ENCODE data around the gene SLC13A3. TPM values are rescaled to one million over a fixed set of nuclear protein-coding genes. Genes with fewer than 3 reads are reported as not detected.

Gene SLC13A3
- total RNA-seq, 2 donors from 2014 or later: 0.08 to 0.25 TPM

DNA sequence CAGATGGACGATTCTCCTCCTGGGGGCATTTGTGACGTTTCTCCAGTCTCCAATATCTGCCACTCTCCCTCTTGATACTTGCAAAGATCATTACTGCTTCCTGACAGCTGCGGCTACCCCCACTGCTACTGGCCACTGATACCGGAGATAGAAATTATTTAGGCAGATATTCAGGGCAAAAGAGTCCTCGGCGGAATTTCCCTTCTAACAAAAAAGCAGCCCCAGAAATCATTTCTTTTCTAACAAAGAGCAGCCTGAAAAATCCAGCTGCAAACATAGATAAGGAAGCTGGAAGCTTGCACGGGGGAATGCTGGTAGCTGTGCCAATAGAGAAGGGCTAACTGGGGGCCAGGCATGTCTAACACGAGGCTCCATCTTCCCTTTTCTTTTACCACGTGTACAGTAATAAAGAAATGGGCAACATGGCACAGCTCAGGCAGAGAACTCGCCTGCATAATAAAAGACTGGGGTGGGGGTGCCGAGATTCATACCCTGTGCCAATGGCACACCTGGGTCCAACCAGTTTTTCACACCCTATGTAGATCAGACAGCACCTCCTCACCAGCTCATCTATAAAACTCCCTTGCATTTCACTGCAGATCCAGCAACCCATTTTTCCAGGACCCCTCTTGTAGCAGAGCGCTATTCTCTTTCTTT lies 31.9 kb upstream of the SLC13A3 start:
- no peak overlapping the region for H3K4me3 ChIP-seq
- intact Hi-C loops (cut with DNase I): loop anchor here (5.0 to 10.0 kb wide), 2 partner anchors 118 to 161 kb away; no protein-coding TSS in a partner anchor
- H3K9ac ChIP-seq (ENCODE audit: low read depth in 2 of 2, low read length in 2 of 2): no peak overlapping the region

DNA sequence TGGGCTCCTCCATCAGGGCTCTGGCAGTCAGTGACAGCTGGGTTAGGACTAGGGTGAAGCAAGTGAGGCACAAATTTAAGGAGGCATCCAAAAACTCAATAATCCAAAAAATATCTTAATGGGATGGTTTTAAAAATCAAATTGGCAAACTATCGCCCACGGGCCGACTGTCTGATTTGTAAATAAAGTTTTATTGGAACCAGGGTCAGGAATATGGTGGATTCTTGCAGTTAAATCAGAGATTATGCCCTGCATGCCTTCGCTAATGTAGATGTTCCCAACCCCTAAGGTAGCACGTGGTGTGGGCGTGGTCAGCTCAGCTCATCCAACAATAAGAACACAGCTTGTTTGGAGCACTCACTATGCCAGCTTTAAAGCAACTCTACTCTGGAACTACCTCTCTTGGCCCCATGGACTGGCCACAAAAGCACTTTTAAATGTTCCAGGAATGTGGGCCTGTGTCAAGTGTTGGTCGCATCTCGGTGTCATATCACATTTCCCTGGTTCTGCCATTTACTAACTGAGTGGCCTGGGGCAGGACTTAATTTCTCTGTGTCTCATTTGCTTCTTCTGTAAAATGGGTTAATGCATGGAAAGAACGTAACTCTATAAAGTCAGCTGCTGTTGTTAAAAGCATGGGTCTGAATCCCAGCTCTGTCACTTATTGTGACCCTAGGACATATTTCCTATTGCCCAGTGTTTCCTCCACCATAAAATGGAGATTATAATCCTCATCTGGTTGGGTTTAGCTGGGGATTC lies 31.0 kb upstream of the SLC13A3 start:
- TF ChIP-seq, protein P1, sequence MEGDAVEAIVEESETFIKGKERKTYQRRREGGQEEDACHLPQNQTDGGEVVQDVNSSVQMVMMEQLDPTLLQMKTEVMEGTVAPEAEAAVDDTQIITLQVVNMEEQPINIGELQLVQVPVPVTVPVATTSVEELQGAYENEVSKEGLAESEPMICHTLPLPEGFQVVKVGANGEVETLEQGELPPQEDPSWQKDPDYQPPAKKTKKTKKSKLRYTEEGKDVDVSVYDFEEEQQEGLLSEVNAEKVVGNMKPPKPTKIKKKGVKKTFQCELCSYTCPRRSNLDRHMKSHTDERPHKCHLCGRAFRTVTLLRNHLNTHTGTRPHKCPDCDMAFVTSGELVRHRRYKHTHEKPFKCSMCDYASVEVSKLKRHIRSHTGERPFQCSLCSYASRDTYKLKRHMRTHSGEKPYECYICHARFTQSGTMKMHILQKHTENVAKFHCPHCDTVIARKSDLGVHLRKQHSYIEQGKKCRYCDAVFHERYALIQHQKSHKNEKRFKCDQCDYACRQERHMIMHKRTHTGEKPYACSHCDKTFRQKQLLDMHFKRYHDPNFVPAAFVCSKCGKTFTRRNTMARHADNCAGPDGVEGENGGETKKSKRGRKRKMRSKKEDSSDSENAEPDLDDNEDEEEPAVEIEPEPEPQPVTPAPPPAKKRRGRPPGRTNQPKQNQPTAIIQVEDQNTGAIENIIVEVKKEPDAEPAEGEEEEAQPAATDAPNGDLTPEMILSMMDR (IDR thresholded peaks at IDR 0.05): no peak
- Histone ChIP-seq H3K9ac (ENCODE audit: low read depth in 2 of 2, low read length in 2 of 2) (no peak overlapping the region), H3K9me3 (no peaks in the 10 kb centered on the region), H3K4me1 (no peaks in the 10 kb centered on the region), H3K27me3 (no peaks in the 10 kb centered on the region), H3K27ac (no peak overlapping the region), H3K4me3 (no peak overlapping the region), H3K36me3 (no peaks in the 10 kb centered on the region)
- intact Hi-C loops (cut with DNase I): loop anchor here (5.0 to 10.0 kb wide), 2 partner anchors 117 to 160 kb away; no protein-coding TSS in a partner anchor
- no peak for DNase-seq

More for the DNA sequence above, 31.9 kb upstream of the SLC13A3 start:
- no peak overlapping the region for H3K27ac ChIP-seq
- DNase-seq: no peak
- no peaks in the 10 kb centered on the region for H3K9me3 ChIP-seq
- H3K27me3 ChIP-seq: no peaks in the 10 kb centered on the region
- peaks cover 7% of the 10 kb centered on the region for H3K4me1 ChIP-seq
- TF ChIP-seq, protein P1 (IDR thresholded peaks at IDR 0.05): no peak
- no peaks in the 10 kb centered on the region for H3K36me3 ChIP-seq

DNA sequence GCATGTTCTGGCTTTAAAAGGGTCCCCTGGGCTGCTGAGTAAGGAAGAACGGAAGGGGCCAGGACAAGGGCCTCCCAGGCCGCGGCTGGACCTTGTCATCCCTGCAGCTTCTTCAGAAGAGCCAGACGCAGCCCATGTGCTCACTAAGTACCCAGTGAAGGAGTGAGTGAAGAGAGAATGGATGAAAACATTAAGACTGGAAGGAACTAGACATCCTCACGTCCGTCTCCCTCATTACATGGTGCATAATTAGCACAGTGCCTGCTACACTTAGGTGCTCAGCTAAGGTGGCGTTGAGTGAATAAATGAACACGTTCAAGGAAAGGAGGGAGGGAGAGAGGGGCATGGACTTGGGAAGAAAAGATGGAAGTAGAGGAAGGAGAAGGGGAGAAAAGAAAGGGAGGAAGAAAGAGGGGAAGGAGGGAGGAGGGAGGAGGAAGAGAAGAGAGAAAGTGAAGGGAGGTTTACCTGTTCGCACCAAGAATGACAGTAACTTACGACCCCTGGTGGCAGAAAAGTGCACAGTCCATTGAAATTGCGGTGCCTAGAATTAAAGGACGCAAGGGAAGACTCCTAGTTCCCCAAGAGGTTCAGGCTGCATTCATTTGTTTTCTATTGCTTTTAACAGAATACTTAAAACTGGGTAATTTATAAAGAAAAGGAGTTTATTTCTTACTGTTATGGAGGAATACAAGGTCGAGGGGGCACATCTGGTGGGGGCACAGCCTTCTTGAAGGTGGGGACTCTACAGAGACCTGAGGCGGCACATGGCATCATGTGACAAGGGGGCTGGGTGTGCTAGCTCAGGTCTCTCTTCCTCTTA lies 30.0 kb upstream of the SLC13A3 start:
- DNase-seq: peak; percentile 79
- Histone ChIP-seq H3K9me3 (no peaks in the 10 kb centered on the region), H3K36me3 (no peaks in the 10 kb centered on the region), H3K9ac (ENCODE audit: low read depth in 2 of 2, low read length in 2 of 2) (no peak overlapping the region), H3K27me3 (no peaks in the 10 kb centered on the region), H3K27ac (no peak overlapping the region), H3K4me1 (no peaks in the 10 kb centered on the region), H3K4me3 (no peak overlapping the region)
- TF ChIP-seq, protein P1 (IDR thresholded peaks at IDR 0.05): peak; percentile 73
- intact Hi-C loops (cut with DNase I): loop anchor here (5.0 to 10.0 kb wide), 2 partner anchors 116 to 159 kb away; no protein-coding TSS in a partner anchor

DNA sequence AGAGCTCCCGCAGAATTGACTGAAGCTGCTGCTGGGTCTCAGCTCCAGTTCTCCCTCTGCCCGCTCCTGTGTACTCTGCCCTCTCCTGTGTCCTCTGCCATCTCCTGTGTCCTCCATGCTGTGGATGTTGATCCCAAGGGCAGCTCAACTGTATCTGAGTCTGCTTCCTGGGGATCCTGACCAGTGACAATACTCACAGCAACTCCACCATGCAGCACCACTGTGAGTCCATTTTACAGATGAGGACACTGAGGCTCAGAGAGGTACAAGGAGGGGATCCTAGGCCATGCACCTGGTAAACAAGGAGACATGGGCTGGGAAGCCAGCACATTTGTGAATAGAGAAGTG lies 29.4 kb upstream of the SLC13A3 start:
- no peak overlapping the region for H3K9ac ChIP-seq (ENCODE audit: low read depth in 2 of 2, low read length in 2 of 2)
- H3K36me3 ChIP-seq: no peaks in the 10 kb centered on the region
- H3K27me3 ChIP-seq: no peaks in the 10 kb centered on the region
- intact Hi-C loops (cut with DNase I): loop anchor here (5.0 to 10.0 kb wide), 2 partner anchors 116 to 158 kb away; no protein-coding TSS in a partner anchor
- no peaks in the 10 kb centered on the region for H3K4me1 ChIP-seq
- H3K4me3 ChIP-seq: no peak overlapping the region
- TF ChIP-seq, protein P1 (IDR thresholded peaks at IDR 0.05): no peak
- H3K9me3 ChIP-seq: no peaks in the 10 kb centered on the region
- DNase-seq: no peak
- no peak overlapping the region for H3K27ac ChIP-seq

DNA sequence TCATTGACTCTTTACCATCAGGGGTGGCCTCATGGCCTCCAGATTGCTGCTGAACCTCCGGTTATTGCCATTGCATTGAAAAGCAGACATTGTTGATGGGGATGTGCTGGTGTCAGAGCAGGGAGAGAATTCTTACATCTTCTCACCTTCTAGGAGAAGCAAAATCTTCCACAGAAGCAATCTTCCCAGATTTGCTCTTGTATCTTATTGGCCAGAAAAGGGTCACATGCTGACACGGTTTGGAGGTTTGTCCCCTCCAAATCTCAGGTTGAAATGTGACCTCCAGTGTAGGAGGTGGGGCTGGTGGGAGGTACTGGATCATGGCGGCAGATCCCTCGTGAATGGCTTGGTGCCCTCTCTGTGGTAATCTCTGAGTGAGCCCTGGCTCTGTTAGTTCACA lies 27.3 kb upstream of the SLC13A3 start:
- no peak for DNase-seq
- H3K4me3 ChIP-seq: no peak overlapping the region
- no peaks in the 10 kb centered on the region for H3K27me3 ChIP-seq
- H3K9me3 ChIP-seq: no peaks in the 10 kb centered on the region
- no peak overlapping the region for H3K27ac ChIP-seq
- H3K9ac ChIP-seq (ENCODE audit: low read depth in 2 of 2, low read length in 2 of 2): no peak overlapping the region
- TF ChIP-seq, protein P1 (IDR thresholded peaks at IDR 0.05): no peak
- intact Hi-C loops (cut with DNase I): no loop called here
- H3K36me3 ChIP-seq: no peaks in the 10 kb centered on the region
- H3K4me1 ChIP-seq: no peaks in the 10 kb centered on the region

Data from colonic mucosa (tissue), 4 donors.